ENCODE data around the gene TRIML2.
"Not testable (repeated sequence)": the region's sequence is repeated elsewhere in the genome, so short reads cannot be mapped to it uniquely, and the experiment has no call there.

The TRIML2 gene

GRCh38 chr4:188061083-188061482, 48.3 kb downstream of the TRIML2 start:
- TF ChIP-seq CTCF (conservative IDR thresholded peaks at IDR 0.05), result no peak
- no peak for TF ChIP-seq ZFX (IDR thresholded peaks at IDR 0.05)
- no peak overlapping the region for H3K27ac ChIP-seq

- H3K27ac ChIP-seq, result no peak overlapping the region
- no peak for TF ChIP-seq ZFX (IDR thresholded peaks at IDR 0.05)
- TF ChIP-seq CTCF (conservative IDR thresholded peaks at IDR 0.05), result no peak
These were observed 56.1 kb downstream of the TRIML2 start for GRCh38 chr4:188053302-188053701.

- TF ChIP-seq CTCF (conservative IDR thresholded peaks at IDR 0.05) (no peak), ZFX (IDR thresholded peaks at IDR 0.05) (no peak)
- H3K27ac ChIP-seq, result no peak overlapping the region
These were observed 62.7 kb downstream of the TRIML2 start for GRCh38 chr4:188046657-188047056.

- not testable (repeated sequence) for H3K27ac ChIP-seq
These were observed 63.9 kb downstream of the TRIML2 start for GRCh38 chr4:188045461-188045860.

- TF ChIP-seq CTCF (conservative IDR thresholded peaks at IDR 0.05), result no peak
- no peak for TF ChIP-seq ZFX (IDR thresholded peaks at IDR 0.05)
- H3K27ac ChIP-seq, result no peak overlapping the region
These were observed 66.2 kb downstream of the TRIML2 start for GRCh38 chr4:188043154-188043553.

- TF ChIP-seq CTCF (conservative IDR thresholded peaks at IDR 0.05) (no peak), ZFX (IDR thresholded peaks at IDR 0.05) (no peak)
- H3K27ac ChIP-seq, result no peak overlapping the region
These were observed 67.2 kb downstream of the TRIML2 start for GRCh38 chr4:188042191-188042590.

- TF ChIP-seq CTCF (conservative IDR thresholded peaks at IDR 0.05) (no peak), ZFX (IDR thresholded peaks at IDR 0.05) (no peak)
- no peak overlapping the region for H3K27ac ChIP-seq
These were observed 67.7 kb downstream of the TRIML2 start for GRCh38 chr4:188041721-188042120.

Data from C4-2B (cell line).